SU-DHL-6 (cell line): ENCODE measurements around the gene SORL1.

Source experiments
- CTCF ChIP-seq: fragments of 200-600 bp; sonication (generic); IDR thresholded peaks from one replicate; pipeline ENCODE4 v1.5.1; 2017; ENCODE audit warnings: antibody characterized with exemption, mild to moderate bottlenecking, low read length, moderate library complexity; ENCODE audit not compliant: insufficient read depth, poor library complexity, severe bottlenecking
- EZH2phosphoT487 ChIP-seq: fragments of 200-600 bp; sonication (generic), shearing (Covaris generic); conservative IDR thresholded peaks from 2 replicates; pipeline ENCODE4 v1.6.1; 2018; ENCODE audit warnings: mild to moderate bottlenecking, antibody characterized with exemption, low read length, moderate library complexity, mixed read lengths

- TF ChIP-seq EZH2phosphoT487 (no peak), CTCF (no peak)
Measured at GRCh38 chr11:121581607-121582006, 129.5 kb downstream of the SORL1 start.
